Liver (tissue), 3 donors: ENCODE results near the gene CDH26.

Experiments used
- HNF4A ChIP-seq, 2 donors: conservative IDR thresholded peaks; 2 replicates each; pipeline ENCODE4 v1.6.1; 2016; ENCODE audit warnings: antibody characterized with exemption in 2 of 2, mild to moderate bottlenecking in 2 of 2
- RAD21 ChIP-seq, 2 donors: IDR thresholded peaks; 2 replicates each; pipeline ENCODE4 v1.6.1; 2016; ENCODE audit warnings: antibody characterized with exemption in 2 of 2, mild to moderate bottlenecking in 2 of 2
- TF ChIP-seq, protein P1 (sequence below): IDR thresholded peaks from 2 replicates; pipeline ENCODE4 v1.6.1; 2016; ENCODE audit warnings: antibody characterized with exemption, mild to moderate bottlenecking
- TF ChIP-seq, protein P2 (sequence below): fragments of 150-350 bp; IDR thresholded peaks from 2 replicates; pipeline ENCODE4 v1.5.1; 2017; ENCODE audit warnings: improper control_type of control experiment, low read depth, low read length; ENCODE audit not compliant: missing input control
- donor health status: healthy.
- donor health status: healthy.

DNA sequence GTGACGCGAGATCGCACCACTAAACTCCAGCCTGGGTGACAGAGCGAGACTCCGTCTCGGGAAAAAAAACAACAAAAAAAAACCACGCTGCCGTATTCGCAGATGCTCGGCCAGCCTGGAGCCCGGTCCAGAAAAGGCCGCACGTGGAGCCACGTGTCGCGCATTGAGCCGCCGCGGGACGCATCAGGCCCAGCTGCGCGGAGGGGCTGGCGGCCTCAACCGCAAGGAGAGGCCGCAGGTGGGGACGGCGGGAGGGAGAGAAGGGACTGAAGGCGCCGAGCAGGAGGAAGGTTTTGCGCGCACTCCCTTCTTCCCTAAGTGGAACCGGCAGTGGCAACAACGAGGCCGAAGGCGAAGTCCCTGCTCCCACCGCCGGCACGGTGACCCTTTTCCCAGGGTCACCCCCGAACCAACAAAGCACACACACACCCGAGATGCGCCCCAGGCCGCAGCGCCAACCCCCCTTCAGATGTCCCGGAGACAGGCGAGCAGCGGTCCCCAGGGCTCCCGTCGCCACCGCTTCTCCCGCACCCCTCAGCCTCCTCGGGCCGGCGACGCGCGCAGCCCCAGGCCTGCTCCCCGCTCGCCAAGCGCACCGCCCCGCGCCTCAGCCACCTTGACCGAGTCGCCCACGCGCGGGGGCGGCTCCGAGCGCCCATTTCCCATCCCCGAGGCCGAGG is 25.5 kb upstream of the CDH26 start:
- TF ChIP-seq, protein P1, sequence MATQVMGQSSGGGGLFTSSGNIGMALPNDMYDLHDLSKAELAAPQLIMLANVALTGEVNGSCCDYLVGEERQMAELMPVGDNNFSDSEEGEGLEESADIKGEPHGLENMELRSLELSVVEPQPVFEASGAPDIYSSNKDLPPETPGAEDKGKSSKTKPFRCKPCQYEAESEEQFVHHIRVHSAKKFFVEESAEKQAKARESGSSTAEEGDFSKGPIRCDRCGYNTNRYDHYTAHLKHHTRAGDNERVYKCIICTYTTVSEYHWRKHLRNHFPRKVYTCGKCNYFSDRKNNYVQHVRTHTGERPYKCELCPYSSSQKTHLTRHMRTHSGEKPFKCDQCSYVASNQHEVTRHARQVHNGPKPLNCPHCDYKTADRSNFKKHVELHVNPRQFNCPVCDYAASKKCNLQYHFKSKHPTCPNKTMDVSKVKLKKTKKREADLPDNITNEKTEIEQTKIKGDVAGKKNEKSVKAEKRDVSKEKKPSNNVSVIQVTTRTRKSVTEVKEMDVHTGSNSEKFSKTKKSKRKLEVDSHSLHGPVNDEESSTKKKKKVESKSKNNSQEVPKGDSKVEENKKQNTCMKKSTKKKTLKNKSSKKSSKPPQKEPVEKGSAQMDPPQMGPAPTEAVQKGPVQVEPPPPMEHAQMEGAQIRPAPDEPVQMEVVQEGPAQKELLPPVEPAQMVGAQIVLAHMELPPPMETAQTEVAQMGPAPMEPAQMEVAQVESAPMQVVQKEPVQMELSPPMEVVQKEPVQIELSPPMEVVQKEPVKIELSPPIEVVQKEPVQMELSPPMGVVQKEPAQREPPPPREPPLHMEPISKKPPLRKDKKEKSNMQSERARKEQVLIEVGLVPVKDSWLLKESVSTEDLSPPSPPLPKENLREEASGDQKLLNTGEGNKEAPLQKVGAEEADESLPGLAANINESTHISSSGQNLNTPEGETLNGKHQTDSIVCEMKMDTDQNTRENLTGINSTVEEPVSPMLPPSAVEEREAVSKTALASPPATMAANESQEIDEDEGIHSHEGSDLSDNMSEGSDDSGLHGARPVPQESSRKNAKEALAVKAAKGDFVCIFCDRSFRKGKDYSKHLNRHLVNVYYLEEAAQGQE: no peak
- TF ChIP-seq RAD21 (IDR thresholded peaks at IDR 0.05) (no peak), HNF4A (conservative IDR thresholded peaks at IDR 0.05) (no peak)
- TF ChIP-seq, protein P2, sequence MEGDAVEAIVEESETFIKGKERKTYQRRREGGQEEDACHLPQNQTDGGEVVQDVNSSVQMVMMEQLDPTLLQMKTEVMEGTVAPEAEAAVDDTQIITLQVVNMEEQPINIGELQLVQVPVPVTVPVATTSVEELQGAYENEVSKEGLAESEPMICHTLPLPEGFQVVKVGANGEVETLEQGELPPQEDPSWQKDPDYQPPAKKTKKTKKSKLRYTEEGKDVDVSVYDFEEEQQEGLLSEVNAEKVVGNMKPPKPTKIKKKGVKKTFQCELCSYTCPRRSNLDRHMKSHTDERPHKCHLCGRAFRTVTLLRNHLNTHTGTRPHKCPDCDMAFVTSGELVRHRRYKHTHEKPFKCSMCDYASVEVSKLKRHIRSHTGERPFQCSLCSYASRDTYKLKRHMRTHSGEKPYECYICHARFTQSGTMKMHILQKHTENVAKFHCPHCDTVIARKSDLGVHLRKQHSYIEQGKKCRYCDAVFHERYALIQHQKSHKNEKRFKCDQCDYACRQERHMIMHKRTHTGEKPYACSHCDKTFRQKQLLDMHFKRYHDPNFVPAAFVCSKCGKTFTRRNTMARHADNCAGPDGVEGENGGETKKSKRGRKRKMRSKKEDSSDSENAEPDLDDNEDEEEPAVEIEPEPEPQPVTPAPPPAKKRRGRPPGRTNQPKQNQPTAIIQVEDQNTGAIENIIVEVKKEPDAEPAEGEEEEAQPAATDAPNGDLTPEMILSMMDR: no peak
